Measurements from ENCODE around the gene SLC26A11. TPM values are rescaled to one million over a fixed set of nuclear protein-coding genes. Genes with fewer than 3 reads are reported as not detected.
A peak's percentile ranks its signal among the peaks of the same experiment; 100 is the strongest.

The SLC26A11 gene
- total RNA-seq, 1 donor from 2014 or later = 51.6 TPM

DNA sequence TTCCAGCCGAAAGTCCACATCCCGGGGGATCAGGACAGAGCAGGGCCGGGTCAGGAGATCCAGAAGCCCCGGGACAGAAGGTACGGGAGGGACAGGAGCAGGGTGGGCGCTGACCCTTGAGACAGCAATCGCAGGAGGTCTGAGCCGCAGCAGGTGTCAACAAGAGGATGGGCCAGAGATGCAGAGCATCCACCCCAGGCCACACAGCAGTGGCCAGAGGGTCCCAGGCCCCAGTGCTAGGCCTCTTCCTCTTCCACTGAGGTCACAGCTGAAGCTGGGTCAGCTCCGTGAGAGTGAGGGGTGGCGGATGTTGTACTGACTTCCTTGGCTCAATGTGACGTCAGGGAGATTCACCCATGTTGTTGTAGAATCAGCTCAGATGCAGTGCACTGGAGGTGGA is 31.7 kb downstream of the SLC26A11 start:
- no peaks in the 10 kb centered on the region for H3K9me3 ChIP-seq
- no peaks in the 10 kb centered on the region for H3K27me3 ChIP-seq
- TF ChIP-seq CTCF (IDR thresholded peaks at IDR 0.05) = no peak
- ATAC-seq (no peak), DNase-seq (no peak)
- peaks cover 18% of the 10 kb centered on the region for H3K4me1 ChIP-seq
- no peak overlapping the region for H3K27ac ChIP-seq
- intact Hi-C loops (cut with DNase I) = no loop called here
- no peak overlapping the region for H3K4me3 ChIP-seq
- H3K36me3 ChIP-seq = peaks cover 25% of the 10 kb centered on the region

- DNase-seq = peak; percentile 90
Observed at GRCh38 chr17:80252871-80253270, 32.6 kb downstream of the SLC26A11 start.

DNA sequence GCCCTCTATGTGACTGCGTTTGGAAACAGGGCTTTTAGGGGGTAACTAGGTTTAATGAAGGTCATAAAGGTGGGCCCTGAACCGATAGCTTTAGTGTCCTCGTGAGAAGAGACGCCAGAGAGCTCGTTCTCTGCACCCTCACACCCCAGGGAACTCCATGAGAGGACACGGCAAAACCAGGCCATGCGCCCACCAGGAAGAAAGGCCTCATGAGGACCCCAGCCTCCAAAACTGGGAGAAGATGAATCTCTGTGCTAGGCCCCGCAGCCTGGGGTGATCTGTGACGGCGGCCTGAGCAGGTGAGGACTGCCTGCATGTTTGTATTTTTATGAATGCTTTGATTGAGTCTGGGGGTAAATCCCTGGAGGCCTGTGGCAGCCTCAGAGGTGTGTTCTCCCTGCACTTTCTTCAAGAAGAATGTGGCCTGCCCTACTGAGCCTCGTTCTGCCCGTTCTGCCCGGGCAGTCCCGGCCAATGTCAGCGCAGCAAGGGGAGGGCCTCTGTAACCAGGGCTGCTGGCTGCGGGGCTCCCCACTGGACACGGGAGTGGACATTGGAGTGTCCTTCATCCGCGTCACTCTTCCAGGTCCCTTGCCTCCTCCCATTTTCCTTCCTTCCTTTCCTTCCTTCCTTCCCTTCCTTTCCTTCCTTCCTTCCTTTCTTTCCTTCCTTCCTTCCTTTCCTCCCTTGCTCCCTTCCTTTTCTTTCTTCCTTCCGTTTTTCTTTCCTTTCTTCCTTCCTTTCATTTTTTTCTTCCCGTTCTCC is 33.6 kb downstream of the SLC26A11 start:
- H3K36me3 ChIP-seq = peaks cover 17% of the 10 kb centered on the region
- peaks cover 18% of the 10 kb centered on the region for H3K4me1 ChIP-seq
- H3K9me3 ChIP-seq = no peaks in the 10 kb centered on the region
- TF ChIP-seq CTCF (IDR thresholded peaks at IDR 0.05) = no peak
- H3K27ac ChIP-seq = peak overlapping the region; percentile 82
- H3K4me3 ChIP-seq = no peak overlapping the region
- ATAC-seq = peak; percentile 10
- DNase-seq = no peak
- intact Hi-C loops (cut with DNase I) = no loop called here
- H3K27me3 ChIP-seq = no peaks in the 10 kb centered on the region

More at GRCh38 chr17:80252871-80253270, 32.6 kb downstream of the SLC26A11 start:
- Histone ChIP-seq H3K4me1 (peaks cover 18% of the 10 kb centered on the region), H3K9me3 (no peaks in the 10 kb centered on the region), H3K27ac (peak overlapping the region; percentile 42), H3K36me3 (peaks cover 19% of the 10 kb centered on the region), H3K4me3 (no peak overlapping the region), H3K27me3 (no peaks in the 10 kb centered on the region)
- peak; percentile 86 for ATAC-seq
- intact Hi-C loops (cut with DNase I) = no loop called here
- peak; percentile 62 for TF ChIP-seq CTCF (IDR thresholded peaks at IDR 0.05)

DNA sequence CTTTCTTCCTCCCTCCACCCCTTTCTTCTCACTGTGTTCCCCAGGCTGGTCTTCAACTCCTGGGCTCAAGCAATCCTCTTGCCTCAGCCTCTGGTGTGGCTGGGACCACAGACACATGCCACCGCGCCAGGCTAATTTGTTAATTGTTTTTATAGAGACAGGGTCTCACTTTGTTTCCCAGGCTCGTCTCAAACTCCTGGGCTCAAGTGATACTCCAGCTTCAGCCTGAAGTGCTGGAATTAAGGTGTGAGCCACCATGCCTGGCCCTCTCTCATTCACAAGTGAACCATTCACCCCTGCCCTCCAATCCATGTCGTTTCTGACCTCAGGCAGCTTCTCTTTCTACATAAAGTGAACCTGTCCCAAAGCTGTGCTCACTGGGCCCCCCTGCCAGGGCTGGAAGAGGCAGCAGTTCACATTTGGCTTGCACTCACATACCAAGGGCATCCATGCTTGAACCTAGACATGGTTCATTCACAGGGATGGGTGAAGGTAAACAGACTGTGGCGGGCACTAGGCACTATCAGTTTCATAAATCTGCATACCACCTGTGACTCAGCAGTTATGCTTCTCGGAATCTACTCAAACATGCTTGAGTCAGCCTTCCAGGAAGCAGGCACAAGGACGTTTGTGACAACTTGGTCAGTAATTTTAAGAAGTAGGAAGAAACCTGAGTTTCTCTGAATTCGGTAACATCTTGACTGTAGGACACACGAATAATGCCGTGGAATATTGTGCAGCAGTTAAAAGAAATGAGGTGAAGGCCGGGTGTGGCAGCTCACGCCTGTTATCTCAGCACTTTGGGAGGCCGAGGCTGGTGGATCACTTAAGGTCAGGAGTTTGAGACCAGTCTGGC is 34.4 kb downstream of the SLC26A11 start:
- Histone ChIP-seq H3K27me3 (no peaks in the 10 kb centered on the region), H3K4me1 (peaks cover 18% of the 10 kb centered on the region), H3K36me3 (peaks cover 11% of the 10 kb centered on the region), H3K4me3 (no peak overlapping the region), H3K27ac (peak overlapping the region; percentile 82), H3K9me3 (no peaks in the 10 kb centered on the region)
- intact Hi-C loops (cut with DNase I) = no loop called here
- ATAC-seq = peak; percentile 82
- TF ChIP-seq CTCF (IDR thresholded peaks at IDR 0.05) = no peak
- DNase-seq = no peak

- no peaks in the 10 kb centered on the region for H3K9me3 ChIP-seq
- intact Hi-C loops (cut with DNase I) = no loop called here
- no peak overlapping the region for H3K27ac ChIP-seq
- ATAC-seq = no peak
- no peak overlapping the region for H3K4me3 ChIP-seq
- peaks cover 18% of the 10 kb centered on the region for H3K4me1 ChIP-seq
- no peaks in the 10 kb centered on the region for H3K27me3 ChIP-seq
- DNase-seq = no peak
- TF ChIP-seq CTCF (IDR thresholded peaks at IDR 0.05) = no peak
- peaks cover 6% of the 10 kb centered on the region for H3K36me3 ChIP-seq
Observed at GRCh38 chr17:80256034-80256350, 35.8 kb downstream of the SLC26A11 start.
